ENCODE results near the gene OOSP3. TPM values are rescaled to one million over a fixed set of nuclear protein-coding genes. Genes with fewer than 3 reads are reported as not detected.

The OOSP3 gene
- total RNA-seq, 1 experiment from 2014 or later = not detected

- TF ChIP-seq REST (IDR thresholded peaks at IDR 0.05; ENCODE audit: low read depth) = no peak
These were observed 49.2 kb upstream of the OOSP3 start (continued) for GRCh38 chr11:59829358-59829757.

GRCh38 chr11:59833602-59834001 is 45.0 kb upstream of the OOSP3 start:
- no peak overlapping the region for H2AFZ ChIP-seq (ENCODE audit: low read depth, low read length, poor library complexity, severe bottlenecking)
- no peak for ATAC-seq
- intact Hi-C loops (cut with micrococcal nuclease) = no loop called here
- no peaks in the 10 kb centered on the region for H3K79me2 ChIP-seq (ENCODE audit: insufficient read depth, low read length)
- RAD21 ChIA-PET (ENCODE audit: low non-redundant PET in 1 of 2, low total read pairs in 2 of 2, uncharacterized antibody in 2 of 2, unreplicated experiment in 2 of 2) = no interaction called here
- no peaks in the 10 kb centered on the region for H4K20me1 ChIP-seq (ENCODE audit: insufficient read depth)
- no peak overlapping the region for H3K4me2 ChIP-seq (ENCODE audit: low read length)
- no peak overlapping the region for H3K27ac ChIP-seq (ENCODE audit: low read depth, low read length)
- no TSS peak for BruUV-seq (replicated peaks)
- no peak for DNase-seq (ENCODE audit: low read depth, low spot score)
- POLR2A ChIA-PET = no interaction called here
- no peaks in the 10 kb centered on the region for H3K9me3 ChIP-seq (ENCODE audit: control insufficient read depth in 1 of 2, insufficient read depth in 1 of 2, low read depth in 1 of 2, low read length in 2 of 2)
- H3K9me2 ChIP-seq (ENCODE audit: insufficient read depth) = 0 out of 2 replicates have a peak, but pooled peaks cover 4% of the 10 kb centered on the region
- H3K36me3 ChIP-seq (ENCODE audit: control insufficient read depth in 1 of 2, insufficient read depth in 2 of 2, low read length in 2 of 2) = no peaks in the 10 kb centered on the region
- H3K27me3 ChIP-seq (ENCODE audit: insufficient read depth, low read length) = no peaks in the 10 kb centered on the region
- H3K9ac ChIP-seq (ENCODE audit: low read length) = no peak overlapping the region
- H3K4me1 ChIP-seq (ENCODE audit: control insufficient read depth in 1 of 2, insufficient read depth in 2 of 2, low read length in 2 of 2) = no peaks in the 10 kb centered on the region
- CTCF ChIA-PET = no interaction called here
- H3K4me3 ChIP-seq (replicated peaks in 1 of 2; ENCODE audit: low read depth in 1 of 2, low read length in 2 of 2) = no peak overlapping the region
- TF ChIP-seq SRF (IDR thresholded peaks at IDR 0.05; ENCODE audit: low read depth) = no peak
- TF ChIP-seq YY1 (IDR thresholded peaks at IDR 0.05; ENCODE audit: extremely low read depth, insufficient replicate concordance, low read depth, low read length) = no peak
- TF ChIP-seq CEBPB (IDR thresholded peaks at IDR 0.05; ENCODE audit: low read depth) = no peak
- TF ChIP-seq MAX (IDR thresholded peaks at IDR 0.05) = no peak
- no peak for TF ChIP-seq RAD21 (IDR thresholded peaks at IDR 0.05; ENCODE audit: low read depth)
- TF ChIP-seq CTCF (IDR thresholded peaks at IDR 0.05 in 2 of 3, conservative IDR thresholded peaks at IDR 0.05 in 1 of 3; ENCODE audit: borderline replicate concordance in 1 of 3, insufficient read depth in 1 of 3, low read depth in 2 of 3, low read length in 2 of 3) = no peak
- no peak for TF ChIP-seq ZBTB33 (IDR thresholded peaks at IDR 0.05; ENCODE audit: extremely low read depth, insufficient replicate concordance, low read length)
- TF ChIP-seq ZNF274 (IDR thresholded peaks at IDR 0.05; ENCODE audit: low read depth, low read length) = no peak
- TF ChIP-seq POLR2A (IDR thresholded peaks at IDR 0.05; ENCODE audit: borderline replicate concordance, extremely low read depth, insufficient read depth, insufficient read length) = no peak
- TF ChIP-seq FOSL1 (IDR thresholded peaks at IDR 0.05; ENCODE audit: low read depth) = no peak
- TF ChIP-seq EGR1 (IDR thresholded peaks at IDR 0.05; ENCODE audit: low read depth) = no peak
- TF ChIP-seq TCF7L2 (IDR thresholded peaks at IDR 0.05; ENCODE audit: borderline replicate concordance, extremely low read depth, insufficient read depth, insufficient read length) = no peak
- TF ChIP-seq CBX3 (IDR thresholded peaks at IDR 0.05; ENCODE audit: low read depth) = no peak
- TF ChIP-seq ZFX (IDR thresholded peaks at IDR 0.05) = no peak
- no peak for TF ChIP-seq JUND (IDR thresholded peaks at IDR 0.05)
